ENCODE results near the gene CDC45.

CDC45 gene

GRCh38 chr22:19455585-19456370 is 23.9 kb upstream of the CDC45 start:
- ChIA-PET POLR2A (no interaction called here), CTCF (interaction anchor here (1.3 kb wide), 1 partner anchor 11 kb away, joined by 5 read pairs; no protein-coding TSS in a partner anchor)
- DNase-seq = no peak
- Histone ChIP-seq H3K27ac (ENCODE audit: insufficient read depth in 1 of 2, low read depth in 1 of 2, low read length in 2 of 2, poor library complexity in 1 of 2, severe bottlenecking in 2 of 2) (no peak overlapping the region), H3K4me1 (ENCODE audit: control extremely low read depth in 1 of 4, control insufficient read depth in 4 of 4, insufficient read depth in 4 of 4, low read length in 3 of 4) (no peaks in the 10 kb centered on the region), H3K36me3 (ENCODE audit: control insufficient read depth in 4 of 4, insufficient read depth in 4 of 4, low read length in 3 of 4) (peaks cover 16 to 71% (median 58%) of the 10 kb centered on the region in 4 experiments), H3K27me3 (replicated peaks in 2 of 5; ENCODE audit: control insufficient read depth in 4 of 5, insufficient read depth in 5 of 5, low read length in 4 of 5) (no peaks in the 10 kb centered on the region), H3K4me3 (ENCODE audit: control insufficient read depth in 1 of 7, extremely low read depth in 1 of 7, insufficient read depth in 4 of 7, low read depth in 2 of 7, low read length in 6 of 7) (no peak overlapping the region), H3K9me3 (ENCODE audit: control extremely low read depth in 1 of 5, control insufficient read depth in 4 of 5, insufficient read depth in 2 of 5, low read depth in 1 of 5, low read length in 4 of 5) (no peaks in the 10 kb centered on the region)
- 100% methylated on average over 1 of the region's 4 CpGs for WGBS (ENCODE audit: insufficient coverage)

GRCh38 chr22:19456541-19456940 is 23.2 kb upstream of the CDC45 start:
- Histone ChIP-seq H3K9me3 (ENCODE audit: control extremely low read depth in 1 of 5, control insufficient read depth in 4 of 5, insufficient read depth in 2 of 5, low read depth in 1 of 5, low read length in 4 of 5) (no peaks in the 10 kb centered on the region), H3K27ac (ENCODE audit: insufficient read depth in 1 of 2, low read depth in 1 of 2, low read length in 2 of 2, poor library complexity in 1 of 2, severe bottlenecking in 2 of 2) (no peak overlapping the region), H3K27me3 (replicated peaks in 2 of 5; ENCODE audit: control insufficient read depth in 4 of 5, insufficient read depth in 5 of 5, low read length in 4 of 5) (no peaks in the 10 kb centered on the region), H3K4me1 (ENCODE audit: control extremely low read depth in 1 of 4, control insufficient read depth in 4 of 4, insufficient read depth in 4 of 4, low read length in 3 of 4) (no peaks in the 10 kb centered on the region), H3K36me3 (ENCODE audit: control insufficient read depth in 4 of 4, insufficient read depth in 4 of 4, low read length in 3 of 4) (peaks cover 16 to 72% (median 57%) of the 10 kb centered on the region in 4 experiments), H3K4me3 (ENCODE audit: control insufficient read depth in 1 of 7, extremely low read depth in 1 of 7, insufficient read depth in 4 of 7, low read depth in 2 of 7, low read length in 6 of 7) (no peak overlapping the region)
- POLR2A ChIA-PET = no interaction called here
- CTCF ChIA-PET = no interaction called here
- WGBS (ENCODE audit: insufficient coverage) = 96% methylated on average over 7 of the region's 10 CpGs
- DNase-seq = no peak

GRCh38 chr22:19457828-19458428 is 21.8 kb upstream of the CDC45 start:
- Histone ChIP-seq H3K27ac (ENCODE audit: insufficient read depth in 1 of 2, low read depth in 1 of 2, low read length in 2 of 2, poor library complexity in 1 of 2, severe bottlenecking in 2 of 2) (no peak overlapping the region), H3K27me3 (replicated peaks in 2 of 5; ENCODE audit: control insufficient read depth in 4 of 5, insufficient read depth in 5 of 5, low read length in 4 of 5) (no peaks in the 10 kb centered on the region), H3K4me1 (ENCODE audit: control extremely low read depth in 1 of 4, control insufficient read depth in 4 of 4, insufficient read depth in 4 of 4, low read length in 3 of 4) (no peaks in the 10 kb centered on the region), H3K9me3 (ENCODE audit: control extremely low read depth in 1 of 5, control insufficient read depth in 4 of 5, insufficient read depth in 2 of 5, low read depth in 1 of 5, low read length in 4 of 5) (no peaks in the 10 kb centered on the region), H3K4me3 (ENCODE audit: control insufficient read depth in 1 of 7, extremely low read depth in 1 of 7, insufficient read depth in 4 of 7, low read depth in 2 of 7, low read length in 6 of 7) (no peak overlapping the region), H3K36me3 (ENCODE audit: control insufficient read depth in 4 of 4, insufficient read depth in 4 of 4, low read length in 3 of 4) (peaks cover 16 to 66% (median 48%) of the 10 kb centered on the region in 4 experiments)
- 96% methylated on average over 8 of the region's 8 CpGs for WGBS (ENCODE audit: insufficient coverage)
- ChIA-PET CTCF (interaction anchor here (1.2 to 1.4 kb wide), 2 partner anchors 10 to 16 kb away, joined by 3 to 4 read pairs; partner anchors contain the start of gene C22orf39), POLR2A (no interaction called here)
- no peak for DNase-seq

- no peak overlapping the region for H3K27ac ChIP-seq (ENCODE audit: insufficient read depth in 1 of 2, low read depth in 1 of 2, low read length in 2 of 2, poor library complexity in 1 of 2, severe bottlenecking in 2 of 2)
- ChIA-PET CTCF (interaction anchor here (1.0 kb wide), 1 partner anchor 17 kb away, joined by 3 read pairs; no protein-coding TSS in a partner anchor), POLR2A (no interaction called here)
- no peaks in the 10 kb centered on the region for H3K4me1 ChIP-seq (ENCODE audit: control extremely low read depth in 1 of 4, control insufficient read depth in 4 of 4, insufficient read depth in 4 of 4, low read length in 3 of 4)
- peaks cover 15 to 63% (median 41%) of the 10 kb centered on the region in 4 experiments for H3K36me3 ChIP-seq (ENCODE audit: control insufficient read depth in 4 of 4, insufficient read depth in 4 of 4, low read length in 3 of 4)
- no peak for DNase-seq
- H3K9me3 ChIP-seq (ENCODE audit: control extremely low read depth in 1 of 5, control insufficient read depth in 4 of 5, insufficient read depth in 2 of 5, low read depth in 1 of 5, low read length in 4 of 5) = no peaks in the 10 kb centered on the region
- no peaks in the 10 kb centered on the region for H3K27me3 ChIP-seq (replicated peaks in 2 of 5; ENCODE audit: control insufficient read depth in 4 of 5, insufficient read depth in 5 of 5, low read length in 4 of 5)
- 76% methylated on average over 2 of the region's 2 CpGs for WGBS (ENCODE audit: insufficient coverage)
- H3K4me3 ChIP-seq (ENCODE audit: control insufficient read depth in 1 of 7, extremely low read depth in 1 of 7, insufficient read depth in 4 of 7, low read depth in 2 of 7, low read length in 6 of 7) = no peak overlapping the region
Observed at GRCh38 chr22:19460036-19460435, 19.7 kb upstream of the CDC45 start.

GRCh38 chr22:19461506-19461905 is 18.2 kb upstream of the CDC45 start:
- Histone ChIP-seq H3K27me3 (replicated peaks in 2 of 5; ENCODE audit: control insufficient read depth in 4 of 5, insufficient read depth in 5 of 5, low read length in 4 of 5) (no peaks in the 10 kb centered on the region), H3K27ac (ENCODE audit: insufficient read depth in 1 of 2, low read depth in 1 of 2, low read length in 2 of 2, poor library complexity in 1 of 2, severe bottlenecking in 2 of 2) (no peak overlapping the region), H3K36me3 (ENCODE audit: control insufficient read depth in 4 of 4, insufficient read depth in 4 of 4, low read length in 3 of 4) (peaks cover 20 to 61% (median 44%) of the 10 kb centered on the region in 4 experiments), H3K9me3 (ENCODE audit: control extremely low read depth in 1 of 5, control insufficient read depth in 4 of 5, insufficient read depth in 2 of 5, low read depth in 1 of 5, low read length in 4 of 5) (no peaks in the 10 kb centered on the region), H3K4me3 (ENCODE audit: control insufficient read depth in 1 of 7, extremely low read depth in 1 of 7, insufficient read depth in 4 of 7, low read depth in 2 of 7, low read length in 6 of 7) (no peak overlapping the region), H3K4me1 (ENCODE audit: control extremely low read depth in 1 of 4, control insufficient read depth in 4 of 4, insufficient read depth in 4 of 4, low read length in 3 of 4) (no peaks in the 10 kb centered on the region)
- POLR2A ChIA-PET = no interaction called here
- no peak for DNase-seq
- WGBS (ENCODE audit: insufficient coverage) = no CpG with 5 or more reads among the region's 1 CpG
- CTCF ChIA-PET = no interaction called here

GRCh38 chr22:19463008-19463407 is 16.7 kb upstream of the CDC45 start:
- no peaks in the 10 kb centered on the region for H3K4me1 ChIP-seq (ENCODE audit: control extremely low read depth in 1 of 4, control insufficient read depth in 4 of 4, insufficient read depth in 4 of 4, low read length in 3 of 4)
- no peaks in the 10 kb centered on the region for H3K27me3 ChIP-seq (replicated peaks in 2 of 5; ENCODE audit: control insufficient read depth in 4 of 5, insufficient read depth in 5 of 5, low read length in 4 of 5)
- no peaks in the 10 kb centered on the region for H3K9me3 ChIP-seq (ENCODE audit: control extremely low read depth in 1 of 5, control insufficient read depth in 4 of 5, insufficient read depth in 2 of 5, low read depth in 1 of 5, low read length in 4 of 5)
- no peak overlapping the region for H3K27ac ChIP-seq (ENCODE audit: insufficient read depth in 1 of 2, low read depth in 1 of 2, low read length in 2 of 2, poor library complexity in 1 of 2, severe bottlenecking in 2 of 2)
- ChIA-PET POLR2A (no interaction called here), CTCF (interaction anchor here (0.6 to 1.1 kb wide), 2 partner anchors 10 to 233 kb away, joined by 3 read pairs; no protein-coding TSS in a partner anchor)
- H3K36me3 ChIP-seq (ENCODE audit: control insufficient read depth in 4 of 4, insufficient read depth in 4 of 4, low read length in 3 of 4) = peaks cover 19 to 63% (median 47%) of the 10 kb centered on the region in 4 experiments
- H3K4me3 ChIP-seq (ENCODE audit: control insufficient read depth in 1 of 7, extremely low read depth in 1 of 7, insufficient read depth in 4 of 7, low read depth in 2 of 7, low read length in 6 of 7) = no peak overlapping the region
- no peak for DNase-seq
- no CpG with 5 or more reads among the region's 1 CpG for WGBS (ENCODE audit: insufficient coverage)
